ENCODE results near the gene ZNF90. TPM values are rescaled to one million over a fixed set of nuclear protein-coding genes. Genes with fewer than 3 reads are reported as not detected.

The ZNF90 gene
- total RNA-seq, 2 experiments from 2014 or later: 19.6 to 20.8 TPM

DNA sequence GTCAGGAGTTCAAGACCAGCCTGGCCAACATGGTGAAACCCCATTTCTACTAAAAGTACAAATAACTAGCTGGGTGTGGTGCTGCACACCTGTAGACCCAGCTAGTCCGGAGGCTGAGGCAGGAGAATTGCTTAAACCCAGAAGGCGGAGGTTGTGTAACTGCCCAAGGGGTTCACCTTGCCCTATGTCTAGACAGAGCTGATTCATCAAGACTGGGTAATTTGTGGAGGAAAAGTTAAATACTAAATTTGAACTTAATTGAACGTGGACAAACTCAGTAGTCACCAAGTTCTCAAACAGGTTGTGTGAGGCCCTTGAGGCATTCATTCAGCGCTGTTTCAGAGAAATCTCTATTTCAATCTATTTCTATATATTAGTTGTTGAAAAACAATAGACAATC is 75.5 kb downstream of the ZNF90 start:
- Mint-ChIP-seq H3K36me3 (no peaks in the 10 kb centered on the region), H3K27ac (no peak overlapping the region), H3K4me1 (no peaks in the 10 kb centered on the region), H3K9me3 (peaks cover 4% of the 10 kb centered on the region), H3K27me3 (no peaks in the 10 kb centered on the region), H3K4me3 (no peak overlapping the region)
- no peak for DNase-seq

DNA sequence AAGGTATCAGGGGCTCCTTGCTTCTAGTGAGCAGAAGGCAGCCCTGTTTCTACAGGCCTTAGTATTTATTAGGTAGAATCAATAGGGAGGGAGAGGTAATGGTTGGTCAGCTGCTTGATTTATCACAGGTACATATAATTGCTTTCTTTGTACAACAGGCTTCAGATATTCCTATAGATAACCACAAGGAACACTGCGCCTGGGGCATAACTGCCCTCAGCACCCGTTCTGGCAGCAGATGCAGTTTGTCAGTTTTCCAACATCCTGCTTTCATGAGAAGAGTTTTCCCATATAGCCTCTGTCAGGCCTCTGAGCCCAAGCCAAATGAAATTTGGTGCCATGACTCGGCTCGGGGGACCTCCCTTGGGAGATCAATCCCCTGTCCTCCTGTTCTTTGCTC is 76.8 kb downstream of the ZNF90 start:
- H3K9me3 Mint-ChIP-seq: peaks cover 4% of the 10 kb centered on the region
- no peaks in the 10 kb centered on the region for H3K4me1 Mint-ChIP-seq
- H3K27me3 Mint-ChIP-seq: no peaks in the 10 kb centered on the region
- H3K36me3 Mint-ChIP-seq: no peaks in the 10 kb centered on the region
- no peak overlapping the region for H3K4me3 Mint-ChIP-seq
- DNase-seq: no peak
- H3K27ac Mint-ChIP-seq: no peak overlapping the region

DNA sequence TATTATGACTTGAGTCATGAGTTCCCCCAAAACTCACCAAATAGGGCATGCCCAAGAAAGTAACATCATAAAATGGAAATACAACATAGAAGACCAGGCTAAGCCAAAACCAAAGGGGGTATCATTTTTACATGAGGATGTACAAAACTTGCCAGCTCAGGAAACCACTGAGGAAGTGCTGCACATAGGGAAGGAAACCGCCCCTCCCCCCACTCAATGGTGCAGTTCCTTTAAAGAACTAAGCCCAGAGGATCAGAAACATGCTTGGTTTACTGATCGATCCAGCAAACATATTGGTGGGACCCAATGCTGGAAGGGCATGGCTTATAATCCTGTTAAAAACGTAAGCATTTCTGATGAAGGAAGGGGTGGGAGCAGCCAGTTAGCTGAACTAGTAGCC is 85.0 kb downstream of the ZNF90 start:
- Mint-ChIP-seq H3K4me3 (no peak overlapping the region), H3K9me3 (peaks cover 22% of the 10 kb centered on the region), H3K27me3 (no peaks in the 10 kb centered on the region), H3K27ac (no peak overlapping the region), H3K36me3 (peaks cover 21% of the 10 kb centered on the region), H3K4me1 (peaks cover 12% of the 10 kb centered on the region)
- DNase-seq: no peak

DNA sequence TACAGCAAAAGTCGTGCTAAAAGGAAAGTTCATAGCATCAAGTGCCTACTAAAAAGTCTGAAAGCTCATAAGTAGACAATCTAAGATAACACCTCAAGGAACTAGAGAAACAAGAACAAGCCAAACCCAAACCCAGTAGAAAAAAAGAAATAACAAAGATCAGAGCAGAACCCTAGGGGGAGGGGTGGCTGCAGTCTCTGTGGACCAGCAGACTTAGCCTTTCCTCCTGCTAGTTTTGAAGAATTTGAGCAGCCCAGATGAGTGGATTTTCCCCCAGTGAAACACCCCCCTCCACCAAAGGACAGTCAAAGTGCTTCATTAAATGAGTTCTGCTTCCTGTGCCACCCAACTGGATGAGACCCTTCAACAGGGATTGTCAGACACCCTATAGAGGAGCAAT is 86.7 kb downstream of the ZNF90 start:
- H3K36me3 Mint-ChIP-seq: peaks cover 36% of the 10 kb centered on the region
- DNase-seq: no peak
- no peaks in the 10 kb centered on the region for H3K27me3 Mint-ChIP-seq
- H3K4me3 Mint-ChIP-seq: no peak overlapping the region
- H3K4me1 Mint-ChIP-seq: peaks cover 17% of the 10 kb centered on the region
- H3K9me3 Mint-ChIP-seq: peaks cover 21% of the 10 kb centered on the region
- H3K27ac Mint-ChIP-seq: no peak overlapping the region

DNA sequence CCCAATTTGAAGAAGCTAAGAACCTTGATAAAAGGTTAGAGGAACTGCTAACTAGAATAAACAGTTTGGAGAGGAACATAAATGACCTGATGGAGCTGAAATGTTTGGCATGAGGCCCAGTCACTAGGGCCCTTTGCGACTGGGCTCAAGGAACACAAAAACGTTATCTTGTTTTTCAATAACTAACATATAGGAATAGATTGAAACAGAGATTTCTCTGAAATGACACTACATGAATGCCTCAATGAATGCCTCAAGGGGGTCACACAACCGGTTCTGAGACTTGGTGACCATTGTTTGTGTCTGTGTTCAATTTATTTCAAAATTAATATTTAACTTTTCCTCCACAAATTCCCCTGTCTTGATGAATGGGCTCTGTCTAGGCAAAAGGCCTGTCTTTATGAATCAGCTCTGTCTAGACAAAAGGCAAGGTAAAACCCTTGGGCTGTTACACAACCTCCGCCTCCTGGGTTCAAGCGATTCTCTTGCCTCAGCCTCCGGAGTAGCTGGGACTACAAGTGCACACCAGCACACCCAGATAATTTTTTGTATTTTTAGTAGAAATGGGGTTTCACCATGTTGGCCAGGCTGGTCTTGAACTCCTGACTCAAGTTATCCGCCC is 88.3 kb downstream of the ZNF90 start:
- H3K27ac Mint-ChIP-seq: peak overlapping the region; percentile 48
- peaks cover 26% of the 10 kb centered on the region for H3K4me1 Mint-ChIP-seq
- no peaks in the 10 kb centered on the region for H3K27me3 Mint-ChIP-seq
- H3K4me3 Mint-ChIP-seq: no peak overlapping the region
- no peak for DNase-seq
- peaks cover 51% of the 10 kb centered on the region for H3K36me3 Mint-ChIP-seq
- peaks cover 20% of the 10 kb centered on the region for H3K9me3 Mint-ChIP-seq

DNA sequence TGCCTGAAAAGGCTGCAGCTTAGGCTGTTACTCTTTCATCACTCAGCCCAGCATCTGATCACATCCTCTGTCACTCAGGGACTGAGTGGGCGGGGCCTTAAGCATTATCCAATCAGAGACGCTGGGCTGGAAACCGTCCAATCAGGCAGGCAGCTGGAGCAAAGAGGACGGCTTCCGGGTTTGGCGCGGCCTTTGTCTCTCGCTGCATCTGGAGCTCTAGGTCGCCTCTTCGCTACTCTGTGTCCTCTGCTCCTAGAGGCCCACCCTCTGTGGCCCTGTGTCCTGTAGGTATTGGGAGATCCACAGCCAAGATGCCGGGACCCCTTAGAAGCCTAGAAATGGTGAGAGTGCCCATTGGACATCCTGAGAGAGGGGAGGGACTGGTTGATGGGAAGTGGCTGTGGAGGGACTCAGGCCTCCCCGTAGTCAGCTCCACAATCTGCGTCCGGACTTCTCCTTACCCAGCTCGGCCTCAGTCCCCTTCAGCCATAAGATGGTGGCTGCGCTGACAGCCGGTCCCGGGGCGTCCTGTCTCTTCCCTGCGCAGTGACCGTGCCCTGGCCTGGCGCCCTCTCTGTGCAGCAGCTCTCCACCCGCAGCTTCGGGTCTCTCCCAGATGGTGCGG is 89.3 kb downstream of the ZNF90 start, which contains the start of gene ZNF486:
Gene ZNF486, plus strand, starts transcription at position 195 of the 625 bp plus-strand sequence. Its CDS starts 117 bp downstream, at position 312.
- peak; percentile 93 for DNase-seq
- Mint-ChIP-seq H3K4me1 (peaks cover 33% of the 10 kb centered on the region), H3K27ac (peak within 1 kb of the TSS; percentile 98), H3K36me3 (peaks cover 58% of the 10 kb centered on the region), H3K27me3 (no peaks in the 10 kb centered on the region), H3K9me3 (peaks cover 21% of the 10 kb centered on the region), H3K4me3 (peak within 1 kb of the TSS; percentile 97)

DNA sequence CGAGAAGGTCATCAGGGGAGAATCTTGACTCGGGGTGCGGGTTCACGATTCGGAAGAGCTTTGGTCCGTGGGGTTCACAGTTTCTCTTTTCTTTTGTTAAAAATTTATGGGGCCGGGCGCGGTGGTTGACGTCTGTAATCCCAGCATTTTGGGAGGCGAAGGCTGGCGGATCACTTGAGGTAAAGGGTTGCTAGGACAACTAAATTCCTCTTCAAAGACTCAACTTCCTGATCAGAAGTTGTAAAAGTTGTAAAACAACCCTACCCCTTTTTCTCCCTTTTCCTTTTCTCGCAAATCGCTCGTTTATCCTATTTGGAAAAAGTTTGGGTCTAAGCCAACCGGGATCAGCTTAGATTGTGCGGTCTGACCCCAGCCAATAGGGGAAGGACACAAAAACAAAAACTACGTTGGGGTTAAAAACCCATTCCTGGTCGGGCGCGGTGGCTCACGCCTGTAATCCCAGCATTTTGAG is 89.9 kb downstream of the ZNF90 start:
- peaks cover 60% of the 10 kb centered on the region for H3K36me3 Mint-ChIP-seq
- peak overlapping the region; percentile 98 for H3K27ac Mint-ChIP-seq
- peak overlapping the region; percentile 97 for H3K4me3 Mint-ChIP-seq
- H3K27me3 Mint-ChIP-seq: no peaks in the 10 kb centered on the region
- DNase-seq: no peak
- H3K9me3 Mint-ChIP-seq: peaks cover 16% of the 10 kb centered on the region
- peaks cover 29% of the 10 kb centered on the region for H3K4me1 Mint-ChIP-seq

Other genes starting within 250 kb of the ZNF90 start
- 10 to 100 TPM; 13.8 to 16.6 TPM for gene ZNF253, start 212.1 kb upstream of the ZNF90 start, total RNA-seq
- 10 to 100 TPM; 15.9 to 17.3 TPM for gene ZNF93, start 177.1 kb upstream of the ZNF90 start, total RNA-seq
- gene ZNF682, start 38.5 kb upstream of the ZNF90 start, total RNA-seq: 10 to 100 TPM; 12.2 to 13.9 TPM
- 10 to 100 TPM; 14.3 to 15.4 TPM for gene ZNF486, start 89.2 kb downstream of the ZNF90 start, total RNA-seq

Measured in activated naive CD8-positive, alpha-beta T cell treated with anti-CD3 and anti-CD28 coated beads for 36 hours (primary cell).